Esophagus squamous epithelium (tissue), 5 donors: Measurements from ENCODE around the gene BRAF. TPM values are rescaled to one million over a fixed set of nuclear protein-coding genes. Genes with fewer than 3 reads are reported as not detected.
"Not testable (repeated sequence)": the region's sequence is repeated elsewhere in the genome, so short reads cannot be mapped to it uniquely, and the experiment has no call there.

Experiments used
- DNase-seq: peaks from one replicate; lab custom pipeline; 2025; lab: John Stamatoyannopoulos, UW
- H3K27ac ChIP-seq, 4 donors: fragments of 200-600 bp; sonication (generic); one replicate each; pipeline ENCODE4 v1.5.1; 2016 to 2019; ENCODE audit warnings: mild to moderate bottlenecking in 1 of 4
- H3K27me3 ChIP-seq, 4 donors: fragments of 200-600 bp; sonication (generic); 1 replicate in 3 of 4; 2 replicates in 1 of 4; pipeline versions ENCODE4 v1.5.1 to v1.6.0; 2017 to 2021; ENCODE audit warnings: antibody characterized with exemption in 1 of 4
- H3K36me3 ChIP-seq, 3 donors: fragments of 200-600 bp; sonication (generic); one replicate each; pipeline ENCODE4 v1.5.1; 2016 to 2019
- H3K4me1 ChIP-seq, 3 donors: fragments of 200-600 bp; sonication (generic); one replicate each; pipeline ENCODE4 v1.5.1; 2017 to 2019
- H3K4me3 ChIP-seq, 4 donors: fragments of 200-600 bp; sonication (generic); 1 replicate in 3 of 4; 2 replicates in 1 of 4; pipeline ENCODE4 v1.5.1; 2016 to 2019; ENCODE audit warnings: mild to moderate bottlenecking in 2 of 4, moderate library complexity in 1 of 4
- H3K9me3 ChIP-seq, 3 donors: fragments of 200-600 bp; sonication (generic); one replicate each; pipeline ENCODE4 v1.5.1; 2016 to 2019
- POLR2A ChIP-seq, 4 donors: fragments of 450-650 bp; IDR thresholded peaks; one replicate each; pipeline ENCODE4 v1.6.1; 2017; ENCODE audit warnings: antibody characterized with exemption in 4 of 4, mild to moderate bottlenecking in 4 of 4, moderate library complexity in 3 of 4
- WGBS, 2 donors: methylation state at CpG; one replicate each; pipeline ENCODE4 v1.1.5; 2018; 5-methylcytosine and 5-hydroxymethylcytosine counted together
- intact Hi-C: fragments of 100-400 bp; cut with DNase I; formaldehyde crosslinking; loops from one replicate; pipeline ENCODE4 v1.15.0; 2022
- total RNA-seq, 4 donors: library from RNA; depleted of rRNA; stranded (reverse); fragments of >200 nt; gene quantifications; one replicate each; pipeline ENCODE4 v1.1.0, GENCODE V29; 2016
- TF ChIP-seq, protein P1 (sequence below), 6 experiments: fragments of 450-650 bp in 4 of 6; fragments of 200-600 bp in 2 of 6; sonication (generic) in 2 of 6; IDR thresholded peaks; one replicate each; pipeline ENCODE4 v1.5.1; 2016 to 2019; ENCODE audit warnings: antibody characterized with exemption in 6 of 6, mild to moderate bottlenecking in 4 of 6, moderate library complexity in 4 of 6
- donor health status: DM: yes; HTN: yes; CAD: no.

The BRAF gene
- total RNA-seq, 4 donors from 2014 or later, result 10.0 to 40.6 (median 20.6) TPM

- TF ChIP-seq, protein P1, sequence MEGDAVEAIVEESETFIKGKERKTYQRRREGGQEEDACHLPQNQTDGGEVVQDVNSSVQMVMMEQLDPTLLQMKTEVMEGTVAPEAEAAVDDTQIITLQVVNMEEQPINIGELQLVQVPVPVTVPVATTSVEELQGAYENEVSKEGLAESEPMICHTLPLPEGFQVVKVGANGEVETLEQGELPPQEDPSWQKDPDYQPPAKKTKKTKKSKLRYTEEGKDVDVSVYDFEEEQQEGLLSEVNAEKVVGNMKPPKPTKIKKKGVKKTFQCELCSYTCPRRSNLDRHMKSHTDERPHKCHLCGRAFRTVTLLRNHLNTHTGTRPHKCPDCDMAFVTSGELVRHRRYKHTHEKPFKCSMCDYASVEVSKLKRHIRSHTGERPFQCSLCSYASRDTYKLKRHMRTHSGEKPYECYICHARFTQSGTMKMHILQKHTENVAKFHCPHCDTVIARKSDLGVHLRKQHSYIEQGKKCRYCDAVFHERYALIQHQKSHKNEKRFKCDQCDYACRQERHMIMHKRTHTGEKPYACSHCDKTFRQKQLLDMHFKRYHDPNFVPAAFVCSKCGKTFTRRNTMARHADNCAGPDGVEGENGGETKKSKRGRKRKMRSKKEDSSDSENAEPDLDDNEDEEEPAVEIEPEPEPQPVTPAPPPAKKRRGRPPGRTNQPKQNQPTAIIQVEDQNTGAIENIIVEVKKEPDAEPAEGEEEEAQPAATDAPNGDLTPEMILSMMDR (IDR thresholded peaks at IDR 0.05), result no peak
- TF ChIP-seq POLR2A (IDR thresholded peaks at IDR 0.05), result no peak
- Histone ChIP-seq H3K36me3 (peaks cover 0 to 95% (median 10%) of the 10 kb centered on the region in 3 donors), H3K27ac (no peak overlapping the region), H3K9me3 (no peaks in the 10 kb centered on the region), H3K4me1 (no peaks in the 10 kb centered on the region), H3K27me3 (no peaks in the 10 kb centered on the region), H3K4me3 (no peak overlapping the region)
- no peak for DNase-seq
- intact Hi-C loops, result no loop called here
- 93 to 97% methylated on average over 3 of the region's 3 CpGs for WGBS, 2 donors
Observed at GRCh38 chr7:140773104-140773503, 151.6 kb downstream of the BRAF start.

DNA sequence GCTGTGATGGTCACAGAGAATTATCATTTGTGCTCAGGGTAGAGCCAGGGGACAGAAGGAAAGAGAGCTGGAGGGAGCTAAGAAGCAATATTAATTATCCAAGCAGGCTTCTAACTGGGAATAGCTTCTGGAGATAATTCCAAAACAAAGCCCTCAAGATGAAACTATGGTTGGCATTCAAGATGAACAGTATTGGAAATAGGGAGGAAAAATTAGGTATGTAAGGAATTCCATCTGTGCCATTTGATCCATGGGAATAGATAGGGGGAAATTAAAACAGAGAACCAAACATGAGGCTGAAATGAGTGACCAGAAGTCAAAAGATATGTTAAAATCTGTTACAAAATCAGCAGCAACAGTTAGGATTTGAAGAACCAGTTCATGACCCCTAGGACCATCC lies 152.9 kb downstream of the BRAF start:
- TF ChIP-seq, protein P1 (IDR thresholded peaks at IDR 0.05), result no peak
- no peak for TF ChIP-seq POLR2A (IDR thresholded peaks at IDR 0.05)
- no peak overlapping the region for H3K4me3 ChIP-seq
- no peaks in the 10 kb centered on the region for H3K27me3 ChIP-seq
- no peaks in the 10 kb centered on the region for H3K4me1 ChIP-seq
- H3K9me3 ChIP-seq, result no peaks in the 10 kb centered on the region
- no peak for DNase-seq
- intact Hi-C loops, result no loop called here
- no peak overlapping the region for H3K27ac ChIP-seq
- H3K36me3 ChIP-seq, result peaks cover 0 to 95% (median 10%) of the 10 kb centered on the region in 3 donors

- peaks cover 0 to 83% (median 7%) of the 10 kb centered on the region in 3 donors for H3K36me3 ChIP-seq
- no peak overlapping the region for H3K4me3 ChIP-seq
- no peaks in the 10 kb centered on the region for H3K9me3 ChIP-seq
- intact Hi-C loops, result no loop called here
- H3K27me3 ChIP-seq, result no peaks in the 10 kb centered on the region
- 90 to 94% methylated on average over 3 of the region's 3 CpGs for WGBS, 2 donors
- TF ChIP-seq, protein P1 (IDR thresholded peaks at IDR 0.05), result no peak
- TF ChIP-seq POLR2A (IDR thresholded peaks at IDR 0.05), result no peak
- no peaks in the 10 kb centered on the region for H3K4me1 ChIP-seq
- H3K27ac ChIP-seq, result no peak overlapping the region
- DNase-seq, result no peak
Observed at GRCh38 chr7:140769852-140770251, 154.9 kb downstream of the BRAF start.

DNA sequence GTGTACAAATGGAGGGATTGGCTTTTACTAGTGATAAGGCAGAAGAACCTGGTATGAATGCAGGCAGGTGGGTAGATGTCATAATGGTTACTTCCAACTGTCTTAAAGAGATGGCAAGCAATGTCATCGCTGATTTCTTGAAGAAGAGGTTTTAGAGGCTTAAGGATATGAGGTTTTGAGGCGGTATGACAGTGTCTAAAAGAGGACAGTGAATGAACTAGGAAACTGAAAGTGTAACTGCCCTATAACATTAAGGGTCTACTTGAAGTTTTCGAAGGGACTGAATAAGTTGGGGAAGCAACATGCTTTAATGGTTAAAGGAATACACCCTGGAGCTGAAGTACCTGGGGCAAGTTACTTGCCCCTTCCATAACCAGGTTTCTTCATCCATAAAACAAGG lies 157.3 kb downstream of the BRAF start:
- no peak for TF ChIP-seq POLR2A (IDR thresholded peaks at IDR 0.05)
- TF ChIP-seq, protein P1 (IDR thresholded peaks at IDR 0.05), result no peak
- 91 to 92% methylated on average over 3 of the region's 3 CpGs for WGBS, 2 donors
- intact Hi-C loops, result no loop called here
- H3K36me3 ChIP-seq, result peaks cover 0 to 61% (median 0%) of the 10 kb centered on the region in 3 donors
- no peaks in the 10 kb centered on the region for H3K9me3 ChIP-seq
- no peak overlapping the region for H3K27ac ChIP-seq
- no peak overlapping the region for H3K4me3 ChIP-seq
- no peaks in the 10 kb centered on the region for H3K27me3 ChIP-seq
- no peaks in the 10 kb centered on the region for H3K4me1 ChIP-seq
- no peak for DNase-seq

DNA sequence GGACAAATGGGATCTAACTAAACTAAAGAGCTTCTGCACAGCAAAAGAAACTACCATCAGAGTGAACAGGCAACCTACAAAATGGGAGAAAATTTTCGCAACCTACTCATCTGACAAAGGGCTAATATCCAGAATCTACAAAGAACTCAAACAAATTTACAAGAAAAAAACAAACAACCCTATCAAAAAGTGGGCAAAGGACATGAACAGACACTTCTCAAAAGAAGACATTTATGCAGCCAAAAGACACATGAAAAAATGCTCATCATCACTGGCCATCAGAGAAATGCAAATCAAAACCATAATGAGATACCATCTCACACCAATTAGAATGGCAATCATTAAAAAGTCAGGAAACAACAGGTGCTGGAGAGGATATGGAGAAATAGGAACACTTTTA lies 159.3 kb downstream of the BRAF start:
- peaks cover 0 to 42% (median 0%) of the 10 kb centered on the region in 3 donors for H3K36me3 ChIP-seq
- H3K27me3 ChIP-seq, H3K9me3 ChIP-seq, intact Hi-C loops, H3K4me1 ChIP-seq, H3K4me3 ChIP-seq, DNase-seq, H3K27ac ChIP-seq: not testable (repeated sequence)
- no CpG with 5 or more reads among the region's 1 CpG for WGBS, 2 donors

DNA sequence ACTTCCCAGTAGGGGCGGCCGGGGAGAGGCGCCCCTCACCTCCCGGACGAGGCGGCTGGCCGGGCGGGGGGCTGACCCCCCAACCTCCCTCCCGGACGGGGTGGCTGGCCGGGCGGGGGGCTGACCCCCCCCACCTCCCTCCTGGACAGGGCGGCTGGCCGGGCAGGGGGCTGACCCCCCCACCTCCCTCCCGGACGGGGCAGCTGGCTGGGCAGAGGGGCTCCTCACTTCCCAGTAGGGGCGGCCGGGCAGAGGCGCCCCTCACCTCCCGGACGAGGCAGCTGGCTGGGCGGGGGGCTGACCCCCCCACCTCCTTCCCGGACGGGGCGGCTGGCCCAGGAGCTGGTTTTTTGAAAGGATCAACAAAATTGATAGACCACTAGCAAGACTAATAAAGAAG lies 161.6 kb downstream of the BRAF start:
- peaks cover 0 to 36% (median 0%) of the 10 kb centered on the region in 3 donors for H3K36me3 ChIP-seq
- intact Hi-C loops, H3K27me3 ChIP-seq, H3K9me3 ChIP-seq, H3K4me3 ChIP-seq, H3K27ac ChIP-seq, DNase-seq, H3K4me1 ChIP-seq: not testable (repeated sequence)
- WGBS, 2 donors, result no CpG with 5 or more reads among the region's 25 CpGs

DNA sequence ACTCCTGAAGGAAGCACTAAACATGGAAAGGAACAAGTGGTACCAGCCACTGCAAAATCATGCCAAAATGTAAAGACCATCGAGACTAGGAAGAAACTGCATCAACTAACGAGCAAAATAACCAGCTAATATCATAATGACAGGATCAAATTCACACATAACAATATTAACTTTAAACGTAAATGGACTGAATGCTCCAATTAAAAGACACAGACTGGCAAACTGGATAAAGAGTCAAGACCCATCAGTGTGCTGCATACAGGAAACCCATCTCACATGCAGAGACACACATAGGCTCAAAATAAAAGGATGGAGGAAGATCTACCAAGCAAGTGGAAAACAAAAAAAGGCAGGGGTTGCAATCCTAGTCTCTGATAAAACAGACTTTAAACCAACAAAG lies 163.4 kb downstream of the BRAF start:
- H3K4me1 ChIP-seq, H3K27ac ChIP-seq: not testable (repeated sequence)
- 75 to 82% methylated on average over 3 of the region's 3 CpGs for WGBS, 2 donors

More for the DNA sequence above, 163.4 kb downstream of the BRAF start:
- H3K27me3 ChIP-seq, DNase-seq, intact Hi-C loops, H3K9me3 ChIP-seq, H3K4me3 ChIP-seq: not testable (repeated sequence)
- peaks cover 0 to 19% (median 0%) of the 10 kb centered on the region in 3 donors for H3K36me3 ChIP-seq
